HG03159 (cell line): ENCODE results near the gene CDHR2.
"Not testable (repeated sequence)": the region's sequence is repeated elsewhere in the genome, so short reads cannot be mapped to it uniquely, and the experiment has no call there.

Experiments used
- ATAC-seq: cut with Tn5 transposase; IDR thresholded peaks from one replicate; pipeline ENCODE4 v1.9.1; 2021; ENCODE audit warnings: mild to moderate bottlenecking, moderate library complexity; ENCODE audit not compliant: unreplicated experiment

The CDHR2 gene

GRCh38 chr5:176568657-176569056, 19.5 kb downstream of the CDHR2 start:
- no peak for ATAC-seq

- no peak for ATAC-seq
These were observed 20.9 kb downstream of the CDHR2 start for GRCh38 chr5:176570044-176570443.

GRCh38 chr5:176573564-176574296, 24.6 kb downstream of the CDHR2 start:
- ATAC-seq = peak; percentile 76

- ATAC-seq = no peak
These were observed 25.1 kb downstream of the CDHR2 start for GRCh38 chr5:176574297-176574591.

GRCh38 chr5:176575066-176575465, 25.9 kb downstream of the CDHR2 start:
- ATAC-seq = no peak

- no peak for ATAC-seq
These were observed 26.6 kb downstream of the CDHR2 start for GRCh38 chr5:176575488-176576422.

- no peak for ATAC-seq
These were observed 28.4 kb downstream of the CDHR2 start for GRCh38 chr5:176577312-176578176.

- no peak for ATAC-seq
These were observed 29.3 kb downstream of the CDHR2 start for GRCh38 chr5:176578391-176578808.

- ATAC-seq = no peak
These were observed 30.2 kb downstream of the CDHR2 start for GRCh38 chr5:176579323-176579722.

- no peak for ATAC-seq
These were observed 32.2 kb downstream of the CDHR2 start for GRCh38 chr5:176581361-176581760.

- ATAC-seq = no peak
These were observed 33.9 kb downstream of the CDHR2 start for GRCh38 chr5:176583076-176583475.

- no peak for ATAC-seq
These were observed 38.3 kb downstream of the CDHR2 start for GRCh38 chr5:176587398-176587797.

- ATAC-seq = no peak
These were observed 39.2 kb downstream of the CDHR2 start for GRCh38 chr5:176588297-176588696.

- no peak for ATAC-seq
These were observed 40.1 kb downstream of the CDHR2 start for GRCh38 chr5:176589039-176589769.

GRCh38 chr5:176590035-176590717, 41.0 kb downstream of the CDHR2 start:
- no peak for ATAC-seq

- ATAC-seq = not testable (repeated sequence)
These were observed 42.5 kb downstream of the CDHR2 start for GRCh38 chr5:176591667-176592066.

GRCh38 chr5:176592573-176592972, 43.4 kb downstream of the CDHR2 start:
- ATAC-seq = no peak

GRCh38 chr5:176593273-176593869, 44.2 kb downstream of the CDHR2 start:
- no peak for ATAC-seq

- no peak for ATAC-seq
These were observed 45.4 kb downstream of the CDHR2 start for GRCh38 chr5:176594554-176594953.
